ENCODE measurements around the gene ZSWIM8. TPM values are rescaled to one million over a fixed set of nuclear protein-coding genes. Genes with fewer than 3 reads are reported as not detected.

Gene ZSWIM8
- total RNA-seq, 2 experiments from 2014 or later: 93.4 to 95.2 TPM

DNA sequence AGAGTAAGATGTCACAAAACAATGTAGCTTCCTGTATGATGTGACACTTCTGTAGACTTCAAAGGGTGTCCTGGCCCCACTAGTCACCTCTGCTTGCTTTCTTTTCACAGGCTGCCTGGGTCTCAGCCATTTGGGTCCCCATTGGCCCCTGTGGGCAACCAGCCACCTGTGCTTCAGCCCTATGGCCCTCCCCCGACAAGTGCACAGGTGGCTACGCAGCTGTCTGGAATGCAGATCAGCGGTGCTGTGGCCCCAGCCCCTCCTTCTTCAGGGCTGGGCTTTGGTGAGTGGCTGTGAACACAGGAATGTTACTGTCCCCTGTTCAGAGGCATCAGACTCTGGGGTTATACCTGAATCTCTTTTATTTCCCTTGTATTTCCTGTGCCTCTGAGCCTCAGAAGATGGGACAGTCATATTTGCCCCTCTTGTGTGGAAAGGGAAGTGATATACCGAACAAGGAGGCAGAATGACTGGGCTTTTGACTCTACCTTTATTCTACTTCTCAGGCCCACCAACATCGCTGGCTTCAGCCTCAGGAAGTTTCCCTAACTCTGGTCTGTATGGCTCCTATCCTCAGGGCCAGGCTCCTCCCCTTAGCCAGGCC lies 25.8 kb upstream of the ZSWIM8 start:
- no peaks in the 10 kb centered on the region for H3K9me3 Mint-ChIP-seq
- H3K36me3 Mint-ChIP-seq: peaks cover 28% of the 10 kb centered on the region
- no peaks in the 10 kb centered on the region for H3K27me3 Mint-ChIP-seq
- H3K27ac Mint-ChIP-seq: peak overlapping the region; percentile 82
- H3K4me3 Mint-ChIP-seq: peak overlapping the region; percentile 58
- POLR2A ChIA-PET: interaction anchor here (0.6 to 2.6 kb wide), 9 partner anchors 8 to 29 kb away, joined by 3 to 7 read pairs (median 4); partner anchors contain the start of gene CHCHD1
- peak; percentile 96 for ATAC-seq (ENCODE audit: low read depth)
- peaks cover 34% of the 10 kb centered on the region for H3K4me1 Mint-ChIP-seq
- DNase-seq: peak; percentile 50

DNA sequence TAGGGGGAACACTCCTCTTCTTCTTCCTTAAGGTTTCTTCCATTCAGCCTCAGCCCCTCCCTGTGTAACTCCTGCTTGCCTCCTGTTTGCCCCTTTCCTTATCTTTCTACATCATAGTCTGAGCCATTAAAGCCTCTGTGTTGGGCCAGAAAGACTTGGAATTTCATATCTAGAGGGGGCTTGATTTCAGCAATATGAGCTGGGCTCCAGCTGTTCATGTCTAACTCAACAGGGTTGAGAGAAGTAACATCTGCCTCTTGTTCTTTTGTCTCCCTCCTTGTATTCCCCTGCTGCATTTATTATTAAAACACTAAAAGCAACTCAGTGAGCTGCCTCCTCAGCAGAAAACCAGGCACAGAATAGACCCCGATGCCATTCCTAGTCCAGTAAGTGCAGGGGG lies 23.6 kb upstream of the ZSWIM8 start:
- POLR2A ChIA-PET: no interaction called here
- H3K27ac Mint-ChIP-seq: peak overlapping the region; percentile 51
- no peak overlapping the region for H3K4me3 Mint-ChIP-seq

DNA sequence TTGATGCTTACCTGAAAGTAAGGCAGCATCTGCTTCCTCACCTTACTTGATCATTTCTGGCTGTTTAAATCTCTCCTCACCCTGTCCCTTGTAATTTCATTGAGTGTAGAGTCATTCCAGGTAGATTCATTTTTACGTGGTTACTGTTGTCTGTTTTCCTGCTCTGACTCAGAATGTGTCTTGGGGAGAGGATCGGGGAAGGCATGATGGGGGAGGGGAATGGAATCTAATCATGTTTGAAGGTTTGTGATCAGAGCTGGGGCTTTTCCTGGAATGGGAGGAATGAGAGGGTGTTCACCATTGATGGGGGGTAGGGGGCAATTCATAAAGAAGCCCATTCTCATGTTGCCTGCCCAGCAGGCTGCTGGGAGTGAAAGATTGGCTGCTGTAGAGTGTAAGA lies 22.5 kb upstream of the ZSWIM8 start:
- Mint-ChIP-seq H3K4me3 (no peak overlapping the region), H3K9me3 (no peaks in the 10 kb centered on the region), H3K36me3 (peaks cover 43% of the 10 kb centered on the region), H3K4me1 (peaks cover 37% of the 10 kb centered on the region), H3K27me3 (no peaks in the 10 kb centered on the region), H3K27ac (peak overlapping the region; percentile 52)
- POLR2A ChIA-PET: interaction anchor here (0.9 to 1.3 kb wide), 2 partner anchors 13 to 19 kb away, joined by 4 read pairs; partner anchors contain the start of gene CHCHD1
- ATAC-seq (ENCODE audit: low read depth) (no peak), DNase-seq (no peak)

More for the DNA sequence above, 23.6 kb upstream of the ZSWIM8 start:
- H3K4me1 Mint-ChIP-seq: peaks cover 39% of the 10 kb centered on the region
- peaks cover 41% of the 10 kb centered on the region for H3K36me3 Mint-ChIP-seq
- no peak for DNase-seq
- no peaks in the 10 kb centered on the region for H3K27me3 Mint-ChIP-seq
- no peak for ATAC-seq (ENCODE audit: low read depth)
- H3K9me3 Mint-ChIP-seq: no peaks in the 10 kb centered on the region

DNA sequence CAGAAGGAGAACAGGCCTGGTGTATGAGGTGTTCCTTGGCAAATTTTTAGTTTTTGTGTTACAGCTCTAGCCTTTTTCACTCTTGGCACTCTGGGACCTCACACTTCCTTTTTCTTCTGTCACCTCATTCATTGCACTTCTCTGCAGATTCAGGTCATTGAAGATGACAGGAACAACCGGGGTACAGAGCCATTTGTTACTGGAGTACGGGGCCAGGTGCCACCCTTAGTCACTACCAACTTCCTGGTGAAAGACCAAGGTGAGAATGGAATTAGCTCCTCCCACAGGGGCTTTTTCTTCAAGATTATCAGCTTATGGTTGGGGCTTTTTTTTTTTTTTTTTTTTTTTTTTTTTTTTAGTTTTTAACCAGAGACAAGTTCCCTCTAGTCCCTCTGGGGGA lies 22.1 kb upstream of the ZSWIM8 start:
- H3K4me1 Mint-ChIP-seq: peaks cover 34% of the 10 kb centered on the region

DNA sequence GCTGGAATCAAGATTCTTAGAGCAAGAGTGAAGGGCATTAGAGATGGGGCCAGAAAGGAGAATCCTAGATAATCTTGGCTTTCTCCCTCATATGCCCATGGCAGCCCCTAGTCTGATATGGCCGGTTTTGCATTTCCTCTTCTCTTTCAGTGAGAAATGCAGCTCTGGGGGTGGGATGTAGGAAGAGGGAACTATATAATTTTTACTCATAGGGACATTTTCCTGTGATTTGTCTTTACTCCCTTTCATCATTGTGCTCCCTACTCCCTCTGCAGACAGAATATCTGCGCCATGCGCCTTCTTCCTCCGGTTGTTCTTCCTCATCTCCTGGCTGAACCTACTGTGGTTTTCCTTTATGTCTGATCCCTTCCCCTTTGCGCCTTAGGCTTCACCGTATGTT lies 20.3 kb upstream of the ZSWIM8 start:
- DNase-seq (no peak), ATAC-seq (ENCODE audit: low read depth) (no peak)
- peaks cover 34% of the 10 kb centered on the region for H3K4me1 Mint-ChIP-seq
- no peaks in the 10 kb centered on the region for H3K27me3 Mint-ChIP-seq
- no peak overlapping the region for H3K27ac Mint-ChIP-seq
- no peaks in the 10 kb centered on the region for H3K9me3 Mint-ChIP-seq
- peaks cover 52% of the 10 kb centered on the region for H3K36me3 Mint-ChIP-seq
- POLR2A ChIA-PET: interaction anchor here (1.4 kb wide), 1 partner anchor 21 kb away, joined by 3 read pairs; no protein-coding TSS in a partner anchor
- H3K4me3 Mint-ChIP-seq: no peak overlapping the region

More for the DNA sequence above, 22.1 kb upstream of the ZSWIM8 start:
- Mint-ChIP-seq H3K27ac (no peak overlapping the region), H3K27me3 (no peaks in the 10 kb centered on the region), H3K36me3 (peaks cover 43% of the 10 kb centered on the region), H3K9me3 (no peaks in the 10 kb centered on the region), H3K4me3 (no peak overlapping the region)
- ATAC-seq (ENCODE audit: low read depth): no peak
- DNase-seq: no peak
- POLR2A ChIA-PET: interaction anchor here (0.9 to 1.3 kb wide), 2 partner anchors 14 to 18 kb away, joined by 4 read pairs; partner anchors contain the start of gene CHCHD1

DNA sequence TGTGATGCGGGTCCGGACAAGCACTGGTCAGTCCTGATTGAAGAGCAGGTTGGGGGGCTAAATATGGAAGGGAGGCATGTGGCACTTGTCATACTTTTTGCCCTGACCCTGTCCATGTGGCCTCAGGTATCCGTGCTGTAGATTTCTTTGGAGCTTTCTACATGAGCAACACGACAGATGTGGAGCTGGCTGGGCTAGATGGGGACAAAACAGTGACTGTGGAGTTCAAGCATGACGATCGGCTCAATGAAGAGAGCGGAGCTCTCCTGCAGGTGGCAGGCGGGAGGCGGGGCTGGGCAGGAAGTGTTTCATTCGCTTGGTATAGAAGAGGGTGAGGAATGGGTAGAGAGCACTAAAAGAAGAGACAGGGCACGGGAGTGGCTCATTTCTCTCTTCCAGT lies 16.5 kb upstream of the ZSWIM8 start:
- peak; percentile 33 for ATAC-seq (ENCODE audit: low read depth)

DNA sequence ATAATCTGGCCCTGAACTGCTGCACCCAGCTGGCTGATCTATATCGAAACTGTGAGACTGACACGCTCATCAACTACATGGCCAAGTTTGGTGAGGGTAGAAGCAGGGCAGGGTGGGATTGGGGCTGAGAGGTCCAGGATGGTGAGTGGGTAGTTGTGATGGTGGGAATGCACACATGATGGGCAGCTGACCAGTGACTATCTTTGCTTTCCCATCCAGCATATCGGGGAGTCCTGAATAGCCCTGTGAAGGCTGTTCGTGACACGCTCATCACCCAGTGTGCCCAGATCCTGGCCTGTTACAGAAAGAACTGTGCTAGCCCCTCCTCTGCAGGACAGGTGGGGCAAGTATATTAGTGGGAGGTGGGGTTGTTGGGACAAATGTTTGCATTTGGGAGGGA lies 16.0 kb upstream of the ZSWIM8 start:
- H3K4me3 Mint-ChIP-seq: no peak overlapping the region
- H3K4me1 Mint-ChIP-seq: peaks cover 43% of the 10 kb centered on the region

More for the DNA sequence above, 16.5 kb upstream of the ZSWIM8 start:
- H3K27ac Mint-ChIP-seq: peak overlapping the region; percentile 83
- H3K27me3 Mint-ChIP-seq: no peaks in the 10 kb centered on the region
- H3K4me1 Mint-ChIP-seq: peaks cover 40% of the 10 kb centered on the region
- H3K9me3 Mint-ChIP-seq: no peaks in the 10 kb centered on the region
- H3K4me3 Mint-ChIP-seq: peak overlapping the region; percentile 35
- peak; percentile 66 for DNase-seq
- POLR2A ChIA-PET: interaction anchor here (1.2 to 2.3 kb wide), 6 partner anchors 9 to 38 kb away, joined by 3 to 17 read pairs (median 6); partner anchors contain the start of genes CHCHD1 and SEC24C
- peaks cover 54% of the 10 kb centered on the region for H3K36me3 Mint-ChIP-seq

DNA sequence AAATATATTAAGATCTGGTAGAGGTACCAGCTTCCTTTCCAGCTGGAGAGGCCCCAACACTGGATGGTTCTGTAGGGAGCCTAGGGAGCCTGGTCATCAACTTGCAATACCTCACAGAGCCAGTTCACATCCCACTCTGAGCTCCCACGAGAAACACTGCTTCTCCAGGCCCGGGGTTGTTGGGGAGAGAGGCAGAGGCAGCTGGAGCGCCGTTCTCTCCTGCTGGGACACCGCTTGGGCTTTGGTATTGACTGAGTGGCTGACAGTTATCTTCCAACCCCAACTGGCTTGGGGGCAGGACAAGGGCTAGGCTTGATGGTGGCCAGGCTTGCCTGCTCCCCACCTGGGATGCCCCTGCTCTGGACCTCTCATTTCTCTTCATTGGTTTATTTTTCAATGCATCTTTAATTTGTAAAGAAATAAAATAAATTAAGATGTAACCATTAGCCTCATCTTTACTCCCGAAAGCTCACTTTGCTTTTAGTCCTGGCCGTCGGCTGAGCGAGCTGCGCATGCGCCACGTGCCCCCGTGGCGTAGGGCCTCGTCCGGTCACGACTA lies 13.6 kb upstream of the ZSWIM8 start:
- peaks cover 47% of the 10 kb centered on the region for H3K4me1 Mint-ChIP-seq
- ATAC-seq (ENCODE audit: low read depth): peak; percentile 48
- H3K27ac Mint-ChIP-seq: peak overlapping the region; percentile 95
- no peaks in the 10 kb centered on the region for H3K9me3 Mint-ChIP-seq
- H3K36me3 Mint-ChIP-seq: peaks cover 54% of the 10 kb centered on the region
- no peaks in the 10 kb centered on the region for H3K27me3 Mint-ChIP-seq
- no peak for DNase-seq
- H3K4me3 Mint-ChIP-seq: peak overlapping the region; percentile 91
- POLR2A ChIA-PET: interaction anchor here (0.6 to 4.1 kb wide), 9 partner anchors 12 to 107 kb away, joined by 3 to 101 read pairs (median 6); partner anchors contain the start of genes CHCHD1, SEC24C and ZSWIM8

More for the DNA sequence above, 16.0 kb upstream of the ZSWIM8 start:
- Mint-ChIP-seq H3K36me3 (peaks cover 57% of the 10 kb centered on the region), H3K27ac (peak overlapping the region; percentile 83), H3K27me3 (no peaks in the 10 kb centered on the region), H3K9me3 (no peaks in the 10 kb centered on the region)
- no peak for ATAC-seq (ENCODE audit: low read depth)
- DNase-seq: no peak
- POLR2A ChIA-PET: interaction anchor here (0.9 to 2.3 kb wide), 5 partner anchors 12 to 39 kb away, joined by 4 to 17 read pairs (median 7); partner anchors contain the start of genes CHCHD1 and SEC24C

DNA sequence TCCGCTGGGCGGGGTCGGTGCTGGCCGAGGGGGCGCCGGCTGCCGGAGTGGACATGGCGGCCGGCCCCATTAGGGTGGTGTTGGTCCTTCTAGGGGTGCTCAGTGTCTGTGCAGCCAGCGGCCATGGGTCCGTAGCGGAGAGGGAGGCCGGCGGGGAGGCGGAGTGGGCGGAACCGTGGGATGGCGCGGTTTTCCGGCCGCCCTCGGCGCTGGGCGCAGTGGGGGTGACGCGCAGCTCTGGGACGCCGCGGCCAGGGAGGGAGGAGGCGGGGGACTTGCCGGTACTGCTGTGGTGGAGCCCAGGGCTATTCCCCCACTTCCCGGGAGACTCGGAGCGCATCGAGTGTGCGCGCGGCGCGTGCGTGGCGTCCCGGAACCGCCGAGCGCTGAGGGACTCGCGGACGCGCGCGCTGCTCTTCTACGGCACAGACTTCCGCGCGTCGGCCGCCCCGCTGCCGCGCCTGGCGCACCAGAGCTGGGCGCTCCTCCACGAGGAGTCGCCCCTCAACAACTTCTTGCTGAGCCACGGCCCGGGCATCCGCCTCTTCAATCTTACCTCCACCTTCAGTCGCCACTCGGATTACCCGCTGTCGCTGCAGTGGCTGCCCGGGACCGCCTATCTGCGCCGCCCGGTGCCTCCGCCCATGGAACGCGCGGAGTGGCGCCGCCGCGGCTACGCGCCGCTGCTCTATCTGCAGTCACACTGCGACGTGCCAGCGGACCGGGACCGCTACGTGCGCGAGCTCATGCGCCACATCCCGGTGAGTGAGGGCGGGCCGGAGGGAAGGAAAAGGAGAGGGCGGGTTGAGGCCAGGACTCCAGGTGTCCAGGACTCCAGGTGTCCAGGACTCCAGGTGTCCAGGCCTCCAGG lies 12.9 kb upstream of the ZSWIM8 start:
- Mint-ChIP-seq H3K36me3 (peaks cover 57% of the 10 kb centered on the region), H3K4me1 (peaks cover 51% of the 10 kb centered on the region), H3K4me3 (peak overlapping the region; percentile 91), H3K27ac (peak overlapping the region; percentile 95), H3K27me3 (no peaks in the 10 kb centered on the region), H3K9me3 (no peaks in the 10 kb centered on the region)
- POLR2A ChIA-PET: interaction anchor here (0.6 to 4.1 kb wide), 13 partner anchors 11 to 107 kb away, joined by 3 to 101 read pairs (median 5); partner anchors contain the start of genes CAMK2G, CHCHD1, SEC24C and ZSWIM8
- ATAC-seq (ENCODE audit: low read depth) (peak; percentile 76), DNase-seq (peak; percentile 90)

DNA sequence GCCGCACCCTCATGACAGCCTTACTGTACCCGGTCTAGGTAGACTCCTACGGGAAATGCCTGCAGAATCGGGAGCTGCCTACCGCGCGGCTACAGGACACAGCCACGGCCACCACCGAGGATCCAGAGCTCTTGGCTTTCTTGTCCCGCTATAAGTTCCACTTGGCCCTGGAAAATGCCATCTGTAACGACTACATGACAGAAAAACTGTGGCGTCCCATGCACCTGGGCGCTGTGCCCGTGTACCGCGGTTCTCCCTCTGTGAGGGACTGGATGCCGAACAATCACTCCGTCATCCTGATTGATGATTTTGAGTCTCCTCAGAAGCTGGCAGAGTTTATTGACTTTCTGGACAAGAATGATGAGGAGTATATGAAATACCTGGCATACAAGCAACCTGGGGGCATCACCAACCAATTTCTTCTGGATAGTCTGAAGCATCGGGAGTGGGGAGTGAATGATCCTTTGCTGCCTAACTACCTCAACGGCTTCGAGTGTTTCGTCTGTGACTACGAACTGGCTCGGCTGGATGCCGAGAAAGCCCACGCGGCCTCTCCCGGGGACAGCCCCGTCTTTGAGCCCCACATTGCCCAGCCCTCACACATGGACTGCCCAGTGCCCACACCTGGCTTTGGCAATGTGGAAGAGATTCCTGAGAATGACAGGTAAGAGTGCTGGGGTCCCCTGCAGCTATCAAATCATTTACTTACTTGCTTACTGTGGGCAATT lies 12.1 kb upstream of the ZSWIM8 start:
- H3K27ac Mint-ChIP-seq: peak overlapping the region; percentile 95
- peak overlapping the region; percentile 91 for H3K4me3 Mint-ChIP-seq
- no peak for DNase-seq
- POLR2A ChIA-PET: interaction anchor here (0.6 to 4.1 kb wide), 10 partner anchors 10 to 129 kb away, joined by 3 to 101 read pairs (median 6); partner anchors contain the start of genes CAMK2G, CHCHD1, SEC24C and ZSWIM8
- H3K9me3 Mint-ChIP-seq: no peaks in the 10 kb centered on the region
- ATAC-seq (ENCODE audit: low read depth): no peak
- H3K27me3 Mint-ChIP-seq: no peaks in the 10 kb centered on the region
- H3K4me1 Mint-ChIP-seq: peaks cover 51% of the 10 kb centered on the region
- H3K36me3 Mint-ChIP-seq: peaks cover 56% of the 10 kb centered on the region

DNA sequence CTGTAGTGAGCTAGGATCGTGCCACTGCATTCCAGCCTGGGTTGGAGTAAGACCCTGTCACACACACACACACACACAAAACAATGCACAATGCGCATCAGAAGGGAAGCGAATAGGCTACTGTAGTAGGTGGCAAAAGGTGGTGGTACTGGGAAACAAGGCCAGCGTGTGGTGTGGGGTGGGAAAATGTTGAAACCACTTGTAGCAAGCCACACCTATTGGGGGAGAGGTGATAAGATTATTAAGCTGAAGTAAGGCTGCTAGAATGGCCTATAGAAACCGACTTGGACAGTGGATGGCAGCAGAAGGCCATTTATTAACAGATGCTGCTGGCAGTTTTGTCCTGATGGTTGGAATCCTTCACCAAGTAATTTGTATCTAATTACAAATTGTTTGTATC lies 10.8 kb upstream of the ZSWIM8 start:
- peak overlapping the region; percentile 91 for H3K4me3 Mint-ChIP-seq
- H3K36me3 Mint-ChIP-seq: peaks cover 51% of the 10 kb centered on the region
- POLR2A ChIA-PET: interaction anchor here (4.1 kb wide), 1 partner anchor 9 kb away, joined by 101 read pairs; the partner anchor contains the start of genes CHCHD1 and ZSWIM8
- no peaks in the 10 kb centered on the region for H3K27me3 Mint-ChIP-seq
- no peak for DNase-seq
- H3K4me1 Mint-ChIP-seq: peaks cover 45% of the 10 kb centered on the region
- H3K27ac Mint-ChIP-seq: peak overlapping the region; percentile 79
- H3K9me3 Mint-ChIP-seq: no peaks in the 10 kb centered on the region
- ATAC-seq (ENCODE audit: low read depth): no peak

DNA sequence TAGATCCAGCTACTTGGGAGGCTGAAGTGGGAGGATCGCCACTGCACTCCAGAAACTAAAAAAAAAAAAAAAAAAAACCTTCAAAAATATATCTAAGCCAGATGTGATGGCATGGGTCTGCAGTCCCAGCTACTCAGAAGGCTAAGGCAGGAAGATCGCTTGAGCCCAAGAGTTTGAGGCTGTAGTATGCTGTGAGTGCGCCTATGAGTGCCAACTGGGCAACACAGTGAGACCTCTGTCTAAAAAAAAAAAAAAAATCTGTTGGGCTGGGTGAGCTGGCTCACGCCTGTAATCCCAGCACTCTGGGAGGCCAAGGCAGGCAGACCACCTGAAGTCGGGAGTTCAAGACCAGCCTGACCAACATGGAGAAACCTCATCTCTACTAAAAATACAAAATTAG lies 6.4 kb upstream of the ZSWIM8 start:
- Mint-ChIP-seq H3K27me3 (no peaks in the 10 kb centered on the region), H3K4me3 (no peak overlapping the region), H3K4me1 (peaks cover 47% of the 10 kb centered on the region), H3K36me3 (peaks cover 30% of the 10 kb centered on the region), H3K27ac (no peak overlapping the region), H3K9me3 (no peaks in the 10 kb centered on the region)
- no peak for ATAC-seq (ENCODE audit: low read depth)
- no peak for DNase-seq
- POLR2A ChIA-PET: interaction anchor here (0.7 kb wide), 1 partner anchor 28 kb away, joined by 3 read pairs; no protein-coding TSS in a partner anchor
